Ramos (cell line): ENCODE data around the gene SLC16A2.
"Not testable (repeated sequence)": the region's sequence is repeated elsewhere in the genome, so short reads cannot be mapped to it uniquely, and the experiment has no call there.

Source experiments
- in situ Hi-C: fragments of 300-500 bp; cut with MboI; formaldehyde crosslinking; loops from one replicate; pipeline ENCODE4 v1.14.3; 2022; ENCODE audit warnings: low sequenced_read_pairs; ENCODE audit not compliant: unreplicated experiment

The SLC16A2 gene

DNA sequence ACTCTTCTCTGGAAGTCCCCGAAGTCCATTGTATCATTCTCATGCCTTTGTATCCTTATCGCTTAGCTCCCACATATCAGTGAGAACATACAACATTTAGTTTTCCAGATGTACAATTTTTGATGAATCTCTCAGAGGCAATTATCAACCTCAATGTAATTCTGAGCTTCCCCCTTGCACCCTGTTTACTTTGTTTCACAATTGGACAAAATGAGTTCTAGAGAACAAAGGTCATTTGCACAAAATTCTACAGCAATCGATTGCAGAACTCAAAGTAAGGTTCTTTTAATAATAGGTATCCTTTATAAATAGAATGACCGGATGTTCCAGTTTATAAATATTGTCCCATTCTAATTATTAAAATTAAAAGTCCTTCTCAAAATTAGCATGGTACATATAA, 79.3 kb downstream of the SLC16A2 start:
- in situ Hi-C loops = no loop called here

DNA sequence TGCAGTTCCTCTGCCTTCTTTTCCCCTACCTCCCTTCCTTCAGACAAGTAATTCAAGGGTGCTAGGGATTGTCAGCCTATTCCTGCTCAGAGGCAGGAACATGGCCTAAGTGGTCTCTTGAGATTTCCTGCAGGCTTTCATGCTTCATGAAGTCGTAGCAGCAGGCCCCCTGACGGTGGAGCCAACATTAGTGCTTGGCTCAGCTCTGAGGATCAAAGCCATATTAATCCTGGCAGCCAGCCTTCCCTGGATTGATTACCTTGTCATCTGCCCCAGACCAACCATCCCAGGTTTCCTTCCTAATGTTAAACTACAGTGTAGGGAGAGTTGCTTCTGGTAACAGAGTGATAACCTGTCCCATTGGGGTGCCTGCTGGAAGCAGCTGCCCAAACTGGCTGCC, 84.1 kb downstream of the SLC16A2 start:
- in situ Hi-C loops = no loop called here

DNA sequence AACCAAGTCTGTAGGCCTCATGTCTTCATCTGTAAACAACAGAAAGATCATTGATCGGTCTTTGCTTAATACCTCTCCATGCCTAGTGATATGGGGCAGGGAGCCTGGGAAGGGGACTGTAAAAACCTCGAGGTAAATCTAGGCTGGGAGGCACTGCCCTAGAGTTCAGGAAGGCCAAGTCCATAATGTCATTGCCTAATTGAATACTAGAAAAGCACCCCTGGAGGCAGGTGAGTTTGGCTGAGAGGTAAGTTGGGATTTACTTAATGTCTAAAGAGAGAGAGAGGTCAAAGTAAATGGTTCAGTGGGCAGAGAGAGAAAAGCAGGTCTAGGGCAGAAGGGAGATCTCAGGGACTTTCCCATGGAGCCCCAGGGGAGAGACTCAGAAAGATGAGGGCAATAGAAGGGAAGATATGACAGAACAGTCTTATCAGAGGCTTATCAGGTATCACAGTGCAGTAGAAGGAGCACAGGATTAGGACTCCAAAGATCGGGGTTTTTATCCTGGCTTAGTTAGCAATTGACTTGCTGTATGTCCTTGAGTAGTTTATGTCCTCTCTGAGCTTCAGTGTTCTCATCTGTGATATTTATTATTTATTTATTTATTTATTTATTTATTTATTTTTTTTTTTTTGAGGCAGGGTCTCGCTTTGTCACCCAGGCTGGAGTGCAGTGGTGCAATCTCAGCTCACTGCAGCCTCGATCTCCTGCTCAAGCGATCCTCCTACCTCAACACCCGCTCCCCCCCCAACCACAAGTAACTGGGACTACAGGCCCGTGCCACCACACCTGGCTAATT, 85.2 kb downstream of the SLC16A2 start:
- in situ Hi-C loops = no loop called here

DNA sequence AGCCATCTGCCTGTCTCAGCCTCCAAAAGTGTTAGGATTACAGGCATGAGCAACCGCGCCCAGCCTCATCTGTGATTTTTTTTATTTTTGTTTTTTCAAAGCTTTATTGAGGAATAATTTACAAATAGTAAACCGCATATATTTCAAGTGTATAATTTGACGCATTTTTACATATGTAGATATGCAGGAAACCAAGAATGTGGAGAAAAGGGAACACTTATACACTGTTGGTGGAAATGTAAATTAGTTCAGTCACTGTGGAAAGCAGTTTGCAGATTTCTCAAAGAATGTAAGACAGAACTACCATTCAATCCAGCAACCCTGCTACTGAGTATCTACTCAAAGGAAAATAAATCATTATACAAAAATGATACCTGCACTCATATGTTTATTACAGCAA, 85.9 kb downstream of the SLC16A2 start:
- in situ Hi-C loops = no loop called here

DNA sequence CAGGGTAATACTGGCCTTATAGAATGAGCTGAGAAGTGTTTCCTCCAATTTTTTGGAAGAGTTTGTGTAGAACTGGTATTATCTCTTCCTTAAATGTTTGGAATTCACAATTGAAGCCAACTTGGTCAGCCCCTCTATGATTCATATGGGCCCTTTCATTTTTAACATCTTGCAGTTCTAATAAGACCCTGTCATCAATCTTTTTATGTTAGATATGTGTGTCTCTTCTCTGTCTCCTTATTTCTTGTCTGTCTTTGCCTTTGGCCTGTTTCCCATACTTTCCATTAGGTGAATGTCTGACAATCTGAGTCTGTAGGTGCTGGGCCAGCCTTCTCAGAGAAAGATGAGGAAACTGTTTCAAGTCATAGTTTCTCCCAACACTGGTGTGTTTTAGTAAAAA, 88.7 kb downstream of the SLC16A2 start:
- in situ Hi-C loops = no loop called here

DNA sequence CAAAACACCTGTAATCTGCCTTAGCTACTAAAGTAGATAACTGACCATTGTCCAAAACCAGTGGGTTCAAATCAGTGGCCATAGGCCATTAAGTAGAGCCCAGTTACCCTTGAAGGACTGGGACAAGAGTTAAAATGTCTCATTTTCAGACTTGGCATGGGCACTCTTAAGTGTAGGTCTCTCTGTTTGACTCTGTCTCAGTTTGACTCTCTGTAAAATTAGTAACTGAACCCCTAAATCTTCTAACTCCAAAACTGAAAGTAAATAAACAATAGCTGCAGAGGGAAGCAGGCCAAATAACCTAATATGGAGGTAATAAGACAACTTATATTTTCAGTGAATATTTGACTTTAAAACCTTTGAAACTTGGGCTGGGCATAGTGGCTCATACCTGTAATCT, 89.1 kb downstream of the SLC16A2 start:
- in situ Hi-C loops = no loop called here

DNA sequence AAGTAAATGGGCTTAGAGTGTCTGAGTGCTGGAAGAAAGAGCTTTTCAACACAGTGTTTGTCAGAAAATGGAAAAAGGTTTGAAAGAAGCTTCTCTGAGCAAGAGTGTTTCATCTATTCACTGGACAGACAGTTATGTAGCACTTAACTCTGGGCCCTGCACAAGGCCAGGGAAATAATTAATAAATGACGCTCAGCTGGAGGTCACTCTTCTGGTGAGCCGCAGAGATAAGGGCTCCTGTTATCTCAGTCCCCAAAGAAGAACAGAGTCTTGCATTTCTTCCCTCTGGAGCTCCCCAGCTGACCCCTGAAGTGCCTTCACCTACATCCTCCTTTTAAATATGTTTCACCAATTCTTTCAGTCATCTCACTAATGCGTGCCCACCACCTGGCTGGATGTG, 90.4 kb downstream of the SLC16A2 start:
- in situ Hi-C loops = no loop called here

DNA sequence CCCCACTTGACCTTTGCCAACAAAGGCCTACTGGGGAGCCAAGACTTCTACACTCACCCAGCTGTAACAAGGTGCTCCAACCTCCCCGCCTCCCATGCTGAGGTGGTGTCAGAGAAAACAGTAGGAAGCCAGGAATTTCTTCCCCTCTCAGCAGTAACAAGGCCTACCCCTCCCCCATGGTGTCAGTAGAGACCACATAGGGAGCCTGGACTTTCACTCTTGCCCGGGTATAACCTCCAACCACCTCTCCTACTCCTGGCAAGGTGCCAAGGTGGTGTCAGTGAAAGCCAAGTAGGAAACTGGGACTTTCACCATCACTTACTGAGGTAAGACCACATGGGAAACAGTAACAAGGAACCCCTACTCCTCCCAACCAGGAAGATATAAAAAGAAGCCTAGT, 93.1 kb downstream of the SLC16A2 start:
- in situ Hi-C loops = no loop called here

DNA sequence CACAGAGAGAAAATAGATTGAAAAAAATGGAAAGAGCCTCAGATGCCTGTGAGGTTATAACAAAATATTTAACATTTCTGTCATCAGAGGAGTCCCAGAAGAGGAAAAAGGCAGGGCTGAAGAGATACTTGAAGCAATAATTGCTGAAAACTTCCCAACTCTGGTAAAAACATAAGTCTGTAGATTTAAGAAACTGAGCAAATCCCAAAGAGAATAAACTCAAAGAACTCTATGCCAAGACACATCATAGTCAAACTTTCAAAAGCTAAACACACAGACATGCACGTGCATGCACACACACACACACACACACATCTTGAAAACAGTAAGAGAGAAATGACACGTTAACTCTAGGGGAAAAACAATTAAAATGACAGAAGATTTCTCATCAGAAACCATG, 94.1 kb downstream of the SLC16A2 start:
- in situ Hi-C loops = no loop called here

DNA sequence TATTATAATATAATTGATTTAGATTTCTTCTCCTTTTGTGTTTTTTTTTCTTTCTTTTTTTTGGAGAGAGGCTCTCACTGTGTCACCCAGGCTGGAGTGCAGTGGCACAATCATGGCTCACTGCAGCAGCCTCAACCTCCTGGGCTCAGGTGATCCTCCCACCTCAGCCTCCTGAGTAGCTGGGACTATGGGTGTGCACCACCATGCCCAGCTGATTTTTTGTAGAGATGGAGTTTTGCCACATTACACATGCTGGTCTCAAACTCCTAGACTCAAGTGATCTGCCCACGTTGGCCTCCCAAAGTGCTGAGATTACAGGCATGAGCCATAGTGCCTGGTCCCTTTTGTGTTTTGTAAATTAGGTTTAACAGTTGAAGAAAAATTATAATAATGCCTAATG, 94.7 kb downstream of the SLC16A2 start:
- in situ Hi-C loops = not testable (repeated sequence)

DNA sequence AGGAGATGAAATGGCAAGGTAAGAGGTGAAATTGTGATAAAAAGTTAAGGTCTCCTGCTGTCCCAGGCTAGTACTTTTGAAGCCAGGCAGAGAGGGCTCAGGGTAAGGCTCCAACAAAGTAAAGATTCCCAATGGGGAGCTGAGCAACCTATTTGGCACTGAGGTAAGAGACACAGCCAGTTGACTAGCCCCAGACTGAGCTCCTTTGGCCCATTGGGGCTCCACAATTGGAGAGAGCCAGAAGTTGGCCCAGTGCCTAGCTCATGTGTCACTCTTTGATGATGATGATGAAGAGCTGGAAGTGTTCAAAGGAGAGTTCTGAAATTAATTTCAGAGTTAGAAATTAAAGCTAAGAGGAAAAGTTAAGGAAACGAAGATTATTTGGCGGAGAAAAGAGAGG, 98.6 kb downstream of the SLC16A2 start:
- in situ Hi-C loops = no loop called here

DNA sequence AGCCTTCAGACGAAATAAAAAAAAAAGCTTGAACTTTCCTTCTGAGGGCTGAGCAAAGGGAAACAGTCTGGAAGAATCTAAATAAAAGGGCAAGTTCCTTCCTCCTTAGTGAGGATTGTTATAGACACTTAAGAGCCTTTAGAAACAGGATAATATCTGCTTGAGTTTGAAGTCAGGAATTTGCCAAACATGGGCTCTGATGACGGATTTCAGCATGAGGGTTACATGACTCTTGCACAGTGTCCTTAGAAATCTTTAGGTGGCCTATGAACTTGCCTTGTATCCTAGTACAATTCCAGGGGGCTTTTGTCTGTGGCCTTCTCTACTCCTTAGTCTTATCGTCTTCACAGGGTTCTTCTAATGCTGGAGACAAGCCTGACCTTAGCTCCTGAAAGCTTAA, 99.0 kb downstream of the SLC16A2 start:
- in situ Hi-C loops = no loop called here

DNA sequence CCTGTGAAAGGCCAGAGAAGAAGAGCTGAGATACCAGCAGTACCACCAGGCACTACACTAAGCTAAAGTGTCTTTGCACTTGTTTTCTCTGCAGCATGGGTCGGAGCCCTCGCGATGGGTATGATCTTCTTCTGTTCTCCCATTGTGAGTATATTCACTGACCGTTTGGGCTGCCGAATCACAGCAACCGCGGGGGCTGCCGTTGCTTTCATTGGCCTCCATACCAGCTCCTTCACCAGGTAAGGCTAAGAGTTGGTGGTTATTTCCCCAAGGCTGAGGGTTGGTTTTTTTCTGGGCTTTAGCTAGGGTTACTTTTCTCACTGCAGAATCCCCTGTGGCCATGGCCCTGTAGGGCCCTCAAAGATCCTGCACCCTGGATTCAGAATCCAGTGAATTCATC, 99.6 kb downstream of the SLC16A2 start:
- in situ Hi-C loops = no loop called here

DNA sequence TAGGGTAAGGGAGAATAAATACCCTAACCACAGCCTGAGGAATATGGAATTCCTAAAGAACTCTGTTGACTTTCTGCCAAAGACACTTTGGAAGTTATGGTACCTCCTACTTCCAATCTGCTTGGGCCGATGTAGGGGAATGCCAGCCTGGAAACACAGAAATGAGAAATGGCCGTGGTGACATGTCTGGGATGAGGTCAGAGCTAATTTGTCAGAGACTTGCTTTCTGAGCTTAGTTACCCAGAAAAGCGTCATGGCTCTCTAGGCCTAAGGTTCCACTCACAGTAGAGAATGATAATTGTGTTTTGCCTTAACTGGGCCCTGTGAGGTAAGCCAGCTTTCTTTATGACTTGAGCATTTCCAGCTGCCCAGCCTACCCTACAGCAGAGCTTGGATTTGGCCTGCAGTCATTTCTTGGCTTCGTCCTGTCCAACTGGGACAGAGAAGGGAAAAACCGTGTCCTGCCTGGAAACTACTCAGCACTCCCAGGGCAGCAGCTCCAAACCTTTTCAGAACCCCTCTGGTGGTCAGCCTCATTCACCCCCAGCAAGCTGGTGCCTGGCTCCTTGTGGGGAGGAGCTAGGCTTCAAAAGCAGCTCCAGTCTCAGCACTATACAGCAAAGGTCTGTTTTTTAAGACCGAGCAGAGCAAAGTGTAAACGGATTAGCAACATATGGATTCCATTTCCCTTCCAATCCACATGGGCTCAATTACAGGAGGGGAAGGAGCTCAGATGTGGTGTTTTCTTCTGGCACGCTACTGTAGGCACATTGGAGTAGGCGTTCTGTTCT, 100.9 kb downstream of the SLC16A2 start:
- in situ Hi-C loops = no loop called here

DNA sequence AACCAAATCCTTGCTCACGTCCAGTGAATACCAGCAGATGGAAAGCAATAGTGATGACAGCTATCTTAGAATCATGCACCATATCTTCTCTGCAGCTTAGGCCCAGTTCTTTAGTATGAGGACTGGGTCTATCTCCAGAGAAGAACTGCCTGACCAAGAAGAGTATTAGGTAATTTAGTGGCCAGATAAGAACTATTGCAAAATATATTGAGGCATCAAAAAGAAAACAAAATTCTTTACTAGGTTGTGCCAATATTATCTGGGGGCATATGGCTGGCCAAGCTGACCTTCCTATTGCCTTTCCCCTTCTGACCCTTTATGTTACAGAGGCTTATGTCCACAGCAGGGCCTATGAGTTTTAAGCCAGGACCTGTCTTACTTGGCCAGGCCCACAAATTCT, 101.9 kb downstream of the SLC16A2 start:
- in situ Hi-C loops = no loop called here

DNA sequence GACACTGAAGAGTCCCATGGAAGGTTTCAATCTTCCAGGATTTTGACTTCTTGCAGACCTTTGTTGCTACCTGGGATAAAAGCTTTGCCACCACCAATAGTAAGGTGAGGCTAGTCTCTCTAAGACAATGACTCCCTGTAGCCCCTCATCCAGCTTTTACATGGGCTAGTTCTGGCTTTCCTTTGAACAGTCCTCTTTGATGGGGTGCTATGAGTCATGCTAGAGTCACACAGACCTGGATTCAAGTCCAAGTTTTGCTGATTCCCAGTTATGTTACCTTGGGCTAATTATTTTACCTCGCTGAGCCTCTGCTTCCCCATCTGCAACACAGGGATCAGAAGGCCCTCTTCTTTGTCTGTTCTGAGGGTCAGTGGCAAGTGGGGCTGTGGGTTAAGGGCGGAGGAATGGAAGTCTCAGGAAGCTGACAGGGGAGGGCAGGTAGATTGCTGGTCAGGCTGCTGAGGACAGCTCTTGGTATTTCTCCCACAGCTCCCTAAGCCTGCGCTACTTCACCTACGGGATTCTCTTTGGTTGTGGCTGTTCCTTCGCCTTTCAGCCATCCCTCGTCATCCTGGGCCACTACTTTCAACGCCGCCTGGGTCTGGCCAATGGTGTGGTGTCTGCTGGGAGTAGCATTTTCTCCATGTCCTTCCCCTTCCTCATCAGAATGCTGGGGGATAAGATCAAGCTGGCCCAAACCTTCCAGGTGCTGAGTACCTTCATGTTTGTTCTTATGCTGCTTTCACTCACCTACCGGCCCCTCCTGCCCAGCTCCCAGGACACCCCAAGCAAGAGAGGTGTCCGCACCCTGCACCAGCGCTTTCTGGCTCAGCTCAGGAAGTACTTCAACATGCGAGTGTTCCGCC, 102.8 kb downstream of the SLC16A2 start:
- in situ Hi-C loops = no loop called here

DNA sequence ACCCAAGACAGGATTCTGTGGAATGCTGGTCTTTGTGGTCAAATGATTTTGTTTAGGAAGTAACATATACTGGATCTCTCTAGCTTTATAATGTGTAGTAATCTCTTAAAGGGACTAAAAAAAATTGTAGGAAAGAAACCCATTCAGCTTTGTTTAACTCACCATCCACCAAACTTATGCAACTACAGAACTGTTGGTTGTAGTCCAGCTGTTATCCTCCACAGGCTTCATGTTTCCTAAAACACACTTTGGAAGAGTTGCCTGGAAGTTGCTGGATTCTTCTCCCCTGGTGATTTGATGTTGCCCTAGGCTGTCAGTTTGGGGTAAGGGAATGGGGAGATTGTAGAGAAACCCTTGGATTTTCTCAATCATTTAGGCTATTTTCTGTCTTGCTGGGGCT, 103.8 kb downstream of the SLC16A2 start:
- in situ Hi-C loops = no loop called here

DNA sequence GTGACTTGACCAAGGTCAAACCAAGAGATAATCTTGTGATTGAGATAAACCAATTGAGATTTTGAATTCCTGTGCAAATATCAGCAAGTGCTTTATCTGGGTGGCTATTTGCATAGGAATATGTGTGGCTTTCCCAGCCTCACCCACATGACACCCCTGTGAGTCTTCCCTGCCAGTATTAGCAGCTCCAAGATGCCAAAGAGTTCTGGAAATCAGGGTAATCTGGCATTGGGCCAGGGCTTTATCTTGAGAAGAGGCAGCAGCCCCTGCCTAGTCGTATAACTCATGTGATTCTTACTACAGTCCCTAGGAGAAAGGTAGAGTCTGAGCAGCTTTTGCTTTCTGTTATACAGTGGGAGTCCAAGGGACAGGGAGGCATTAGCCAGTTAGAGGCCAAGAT, 105.5 kb downstream of the SLC16A2 start:
- in situ Hi-C loops = no loop called here

DNA sequence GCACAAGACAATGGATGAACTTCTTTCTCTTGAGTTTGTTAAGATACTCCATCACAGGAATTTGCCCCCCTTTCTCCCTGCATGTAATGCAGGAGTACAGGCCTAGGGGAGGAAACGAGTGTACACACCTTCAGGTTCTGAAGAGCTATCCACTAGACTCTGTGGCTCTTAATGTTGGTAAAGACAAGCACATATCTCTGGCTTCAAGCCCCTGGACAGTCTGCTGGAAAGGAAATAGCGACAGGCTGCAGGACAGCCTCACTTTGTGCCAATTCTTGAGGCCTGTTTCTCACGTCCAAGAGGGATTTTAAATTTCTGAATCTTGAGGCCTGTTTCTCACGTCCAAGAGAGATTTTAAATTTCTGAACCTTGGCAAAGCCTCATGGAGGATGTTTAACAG, 106.1 kb downstream of the SLC16A2 start:
- in situ Hi-C loops = no loop called here

DNA sequence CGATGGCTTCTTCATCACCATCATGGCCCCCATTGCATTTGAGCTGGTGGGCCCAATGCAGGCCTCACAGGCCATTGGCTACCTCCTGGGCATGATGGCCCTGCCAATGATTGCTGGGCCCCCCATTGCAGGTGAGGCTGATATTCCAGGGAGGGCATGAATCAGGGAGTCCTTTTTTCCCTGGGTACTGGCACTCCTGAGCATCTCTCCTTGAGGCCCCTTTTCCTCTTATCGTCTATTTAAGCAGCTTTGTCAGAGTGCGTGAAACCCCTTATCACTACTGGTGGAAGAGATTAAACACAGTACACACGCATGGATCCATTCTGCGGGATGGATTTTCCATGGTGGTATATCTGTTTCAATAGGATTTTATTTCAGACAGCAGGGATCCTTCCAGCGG, 108.0 kb downstream of the SLC16A2 start:
- in situ Hi-C loops = no loop called here

DNA sequence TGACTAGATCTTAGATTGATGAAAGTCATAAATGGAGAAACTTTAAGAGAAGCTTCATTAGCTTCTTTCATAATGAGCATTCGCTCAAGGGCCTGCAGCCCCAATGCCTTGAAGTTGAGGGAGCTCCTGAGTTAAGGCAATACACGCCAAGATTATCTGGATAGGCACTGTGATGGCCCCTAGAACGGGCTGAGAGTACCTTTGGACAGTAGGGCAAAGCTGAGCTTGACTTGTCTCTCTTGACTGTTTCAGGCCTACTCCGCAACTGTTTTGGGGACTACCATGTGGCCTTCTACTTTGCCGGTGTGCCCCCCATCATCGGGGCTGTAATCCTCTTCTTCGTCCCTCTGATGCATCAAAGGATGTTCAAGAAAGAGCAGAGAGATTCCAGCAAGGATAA, 109.8 kb downstream of the SLC16A2 start:
- in situ Hi-C loops = no loop called here
